Peyer's patch (tissue), 4 donors: ENCODE measurements around the gene C1RL. TPM values are rescaled to one million over a fixed set of nuclear protein-coding genes. Genes with fewer than 3 reads are reported as not detected.

ENCODE experiments used
- DNase-seq, 3 donors: peaks; one replicate each; pipeline ENCODE4 v3.0.0-alpha.2; 2017 to 2019
- H3K27ac ChIP-seq, 4 donors: fragments of 200-600 bp; sonication (generic); one replicate each; pipeline ENCODE4 v1.5.1; 2016 to 2019
- H3K27me3 ChIP-seq, 2 donors: fragments of 200-600 bp; sonication (generic); one replicate each; pipeline ENCODE4 v1.5.1; 2019
- H3K36me3 ChIP-seq, 3 donors: fragments of 200-600 bp; sonication (generic); one replicate each; pipeline ENCODE4 v1.5.1; 2016 to 2019
- H3K4me1 ChIP-seq, 4 donors: fragments of 200-600 bp; sonication (generic); one replicate each; pipeline ENCODE4 v1.5.1; 2016 to 2019
- H3K4me3 ChIP-seq, 4 donors: fragments of 200-600 bp; sonication (generic); 1 replicate in 3 of 4; 2 replicates in 1 of 4; pipeline ENCODE4 v1.5.1; 2016 to 2019; ENCODE audit warnings: mild to moderate bottlenecking in 1 of 4
- H3K9me3 ChIP-seq, 4 donors: fragments of 200-600 bp; sonication (generic); one replicate each; pipeline ENCODE4 v1.5.1; 2016 to 2019; ENCODE audit warnings: mild to moderate bottlenecking in 1 of 4
- POLR2A ChIP-seq, 2 donors: fragments of 450-650 bp; IDR thresholded peaks; one replicate each; pipeline ENCODE4 v1.5.1; 2017; ENCODE audit warnings: antibody characterized with exemption in 2 of 2, mild to moderate bottlenecking in 2 of 2, moderate library complexity in 2 of 2
- total RNA-seq, 4 donors: library from RNA; depleted of rRNA; stranded (reverse); fragments of >200 nt; gene quantifications; one replicate each; pipeline ENCODE4 v1.1.0, GENCODE V29; 2016
- TF ChIP-seq, protein P1 (sequence below), 6 experiments: fragments of 450-650 bp in 4 of 6; fragments of 200-600 bp in 2 of 6; sonication (generic) in 1 of 6; IDR thresholded peaks; one replicate each; pipeline ENCODE4 v1.5.1; 2017 to 2019; ENCODE audit warnings: antibody characterized with exemption in 6 of 6, mild to moderate bottlenecking in 3 of 6, moderate library complexity in 1 of 6

Gene C1RL
- total RNA-seq, 4 donors from 2014 or later: 44.6 to 87.7 (median 51.5) TPM

DNA sequence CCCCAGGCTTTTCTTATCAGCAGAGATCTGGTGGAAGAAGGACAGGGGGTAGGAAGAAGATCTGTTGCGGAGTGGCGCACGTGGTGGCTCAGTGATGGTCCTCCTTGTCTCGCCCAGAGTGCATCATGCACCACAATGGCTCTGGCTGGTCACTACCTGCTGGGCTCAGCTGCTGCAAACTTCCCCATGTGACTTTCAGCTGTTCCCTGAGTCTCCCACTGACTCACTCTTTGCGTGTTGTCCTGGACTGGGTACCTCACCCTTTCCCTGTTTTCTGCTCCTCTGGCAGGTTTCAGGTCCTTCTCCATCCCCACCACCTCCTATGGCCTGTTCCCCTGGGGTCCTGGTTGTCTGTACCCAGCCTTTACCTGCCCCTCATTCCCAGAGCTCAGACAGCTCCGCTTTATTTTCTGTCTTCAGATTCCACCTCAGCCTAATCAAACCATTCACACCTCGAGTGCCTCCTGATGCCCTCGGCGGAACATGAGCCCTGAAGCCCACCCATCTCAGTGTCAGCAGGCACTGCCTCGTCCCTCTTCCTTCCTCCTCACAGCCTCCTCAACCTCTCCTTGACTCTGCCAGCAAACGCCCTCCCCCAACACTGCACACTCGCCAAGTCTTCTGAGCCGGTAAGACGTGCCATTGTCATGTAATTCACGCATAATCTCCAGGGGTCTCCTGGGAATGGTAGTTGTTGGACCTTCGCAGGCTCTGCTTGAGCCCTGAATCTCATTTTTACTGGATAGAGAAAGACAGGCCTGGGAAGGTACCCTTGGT lies 18.6 kb downstream of the C1RL start:
- Histone ChIP-seq H3K27ac (peak overlapping the region; percentile 48 to 82 (median 72)), H3K4me1 (peaks cover 0 to 5% (median 1%) of the 10 kb centered on the region in 4 donors), H3K4me3 (peak overlapping the region in 3 of 4 donors; percentile 36 to 50 (median 39)), H3K9me3 (no peaks in the 10 kb centered on the region), H3K27me3 (no peaks in the 10 kb centered on the region), H3K36me3 (no peaks in the 10 kb centered on the region)
- TF ChIP-seq, protein P1, sequence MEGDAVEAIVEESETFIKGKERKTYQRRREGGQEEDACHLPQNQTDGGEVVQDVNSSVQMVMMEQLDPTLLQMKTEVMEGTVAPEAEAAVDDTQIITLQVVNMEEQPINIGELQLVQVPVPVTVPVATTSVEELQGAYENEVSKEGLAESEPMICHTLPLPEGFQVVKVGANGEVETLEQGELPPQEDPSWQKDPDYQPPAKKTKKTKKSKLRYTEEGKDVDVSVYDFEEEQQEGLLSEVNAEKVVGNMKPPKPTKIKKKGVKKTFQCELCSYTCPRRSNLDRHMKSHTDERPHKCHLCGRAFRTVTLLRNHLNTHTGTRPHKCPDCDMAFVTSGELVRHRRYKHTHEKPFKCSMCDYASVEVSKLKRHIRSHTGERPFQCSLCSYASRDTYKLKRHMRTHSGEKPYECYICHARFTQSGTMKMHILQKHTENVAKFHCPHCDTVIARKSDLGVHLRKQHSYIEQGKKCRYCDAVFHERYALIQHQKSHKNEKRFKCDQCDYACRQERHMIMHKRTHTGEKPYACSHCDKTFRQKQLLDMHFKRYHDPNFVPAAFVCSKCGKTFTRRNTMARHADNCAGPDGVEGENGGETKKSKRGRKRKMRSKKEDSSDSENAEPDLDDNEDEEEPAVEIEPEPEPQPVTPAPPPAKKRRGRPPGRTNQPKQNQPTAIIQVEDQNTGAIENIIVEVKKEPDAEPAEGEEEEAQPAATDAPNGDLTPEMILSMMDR (IDR thresholded peaks at IDR 0.05): no peak
- TF ChIP-seq POLR2A (IDR thresholded peaks at IDR 0.05): no peak
- DNase-seq: no peak

DNA sequence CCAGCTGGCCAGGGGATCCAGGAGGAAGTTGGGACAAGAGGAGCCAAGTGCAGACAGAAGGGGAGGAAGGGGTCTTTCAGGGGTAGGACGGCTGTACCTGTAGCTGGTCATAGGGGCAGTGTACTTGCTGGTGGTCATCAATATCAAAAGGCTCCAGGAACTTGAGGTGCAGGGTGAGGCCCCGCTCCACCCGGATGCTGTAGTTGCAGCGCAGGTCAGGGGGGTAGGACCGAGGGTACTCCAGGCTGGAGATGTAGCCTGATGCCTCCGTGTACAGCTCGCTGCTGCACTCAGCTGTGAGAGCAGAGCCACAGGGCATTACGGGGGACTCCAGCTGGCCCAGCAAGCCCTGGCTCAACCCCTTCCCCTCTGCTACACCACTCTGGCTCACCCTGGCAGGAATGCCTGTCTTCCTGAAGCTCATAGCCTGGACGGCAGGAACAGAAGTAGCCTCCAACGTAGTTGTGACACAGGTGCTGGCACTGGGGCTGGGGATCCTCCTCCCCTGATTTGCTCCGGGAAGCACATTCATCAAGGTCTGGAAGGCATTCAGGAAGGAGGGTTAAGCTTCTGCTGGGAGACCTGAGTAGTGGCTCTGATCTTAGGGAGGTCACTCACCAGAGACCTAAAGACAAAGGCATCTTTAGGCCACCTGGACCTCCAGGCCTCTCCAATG lies 19.7 kb downstream of the C1RL start:
- TF ChIP-seq, protein P1 (IDR thresholded peaks at IDR 0.05): no peak
- Histone ChIP-seq H3K9me3 (no peaks in the 10 kb centered on the region), H3K36me3 (no peaks in the 10 kb centered on the region), H3K27ac (peak overlapping the region in 3 of 4 donors; percentile 48 to 82 (median 78)), H3K27me3 (no peaks in the 10 kb centered on the region), H3K4me1 (peaks cover 0 to 5% (median 1%) of the 10 kb centered on the region in 4 donors), H3K4me3 (no peak overlapping the region)
- DNase-seq: no peak

DNA sequence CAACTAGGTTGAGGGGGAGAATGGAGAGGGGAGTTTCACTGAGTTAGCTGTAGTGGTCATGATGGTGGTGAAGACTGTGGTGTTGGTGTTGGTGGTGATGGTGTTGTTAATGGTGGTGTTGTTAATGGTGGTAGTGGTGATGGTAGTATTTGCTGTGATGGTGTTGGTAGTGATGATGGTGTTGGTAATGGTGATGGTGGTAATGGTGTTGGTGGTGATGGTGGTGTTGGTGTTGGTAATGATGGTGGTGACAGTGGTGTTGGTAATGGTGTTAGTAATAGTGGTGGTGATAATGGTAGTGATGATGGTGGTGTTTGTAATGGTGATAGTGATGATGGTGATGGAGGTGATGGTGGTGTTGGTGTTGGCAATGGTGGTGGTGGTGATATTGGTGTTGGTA lies 25.9 kb downstream of the C1RL start:
- no peak overlapping the region for H3K27ac ChIP-seq
- H3K9me3 ChIP-seq: no peaks in the 10 kb centered on the region
- peaks cover 0 to 6% (median 0%) of the 10 kb centered on the region in 3 donors for H3K36me3 ChIP-seq
- DNase-seq: no peak
- H3K4me1 ChIP-seq: no peaks in the 10 kb centered on the region
- TF ChIP-seq, protein P1 (IDR thresholded peaks at IDR 0.05): no peak
- TF ChIP-seq POLR2A (IDR thresholded peaks at IDR 0.05): no peak
- no peaks in the 10 kb centered on the region for H3K27me3 ChIP-seq
- no peak overlapping the region for H3K4me3 ChIP-seq

DNA sequence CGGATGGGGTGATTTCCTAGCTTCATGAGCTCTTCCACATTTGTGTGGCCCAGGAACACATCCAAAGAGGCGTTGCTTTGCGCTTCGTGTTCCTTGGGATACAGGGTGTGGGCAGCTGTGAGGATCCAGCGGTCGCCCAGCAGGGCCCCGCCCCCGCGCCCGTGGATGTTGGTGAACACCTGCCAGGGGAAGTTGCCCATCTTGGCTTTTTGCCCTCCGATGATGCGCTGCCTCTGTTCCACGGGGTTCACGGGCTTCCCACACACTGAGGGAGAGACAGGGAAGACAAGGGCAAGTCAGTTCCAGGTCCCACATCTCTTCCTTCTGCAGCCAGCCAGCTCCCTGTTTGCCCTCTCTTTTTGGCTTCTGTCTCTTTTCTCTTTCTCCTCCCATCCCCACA lies 28.0 kb downstream of the C1RL start:
- Histone ChIP-seq H3K4me3 (no peak overlapping the region), H3K36me3 (peaks cover 0 to 6% (median 0%) of the 10 kb centered on the region in 3 donors), H3K27ac (no peak overlapping the region), H3K9me3 (no peaks in the 10 kb centered on the region), H3K4me1 (no peaks in the 10 kb centered on the region), H3K27me3 (no peaks in the 10 kb centered on the region)
- no peak for TF ChIP-seq POLR2A (IDR thresholded peaks at IDR 0.05)
- TF ChIP-seq, protein P1 (IDR thresholded peaks at IDR 0.05): no peak
- DNase-seq: no peak

DNA sequence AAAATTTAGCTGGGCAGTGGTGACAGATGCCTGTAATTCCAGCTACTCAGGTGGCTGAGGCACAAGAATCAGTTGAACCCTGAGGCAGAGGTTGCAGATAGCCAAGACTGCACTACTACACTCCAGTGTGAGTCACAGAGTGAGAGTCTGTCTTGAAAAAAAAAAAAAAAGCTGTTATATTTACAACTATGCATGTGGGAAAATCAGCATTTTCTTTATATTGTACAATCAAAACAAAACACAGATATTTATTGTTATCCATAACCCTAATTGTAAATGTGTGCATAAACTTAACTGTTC lies 29.2 kb downstream of the C1RL start:
- H3K4me3 ChIP-seq: no peak overlapping the region
- no peak for TF ChIP-seq POLR2A (IDR thresholded peaks at IDR 0.05)
- TF ChIP-seq, protein P1 (IDR thresholded peaks at IDR 0.05): no peak
- H3K27ac ChIP-seq: peak overlapping the region; percentile 25 to 80 (median 52)
- no peak for DNase-seq
- H3K9me3 ChIP-seq: no peaks in the 10 kb centered on the region
- no peaks in the 10 kb centered on the region for H3K4me1 ChIP-seq
- H3K36me3 ChIP-seq: peaks cover 0 to 6% (median 0%) of the 10 kb centered on the region in 3 donors
- no peaks in the 10 kb centered on the region for H3K27me3 ChIP-seq
